ENCODE results near the gene ASB16.
A peak's percentile ranks its signal among the peaks of the same experiment; 100 is the strongest.

Gene ASB16

GRCh38 chr17:44210342-44211192, 40.1 kb downstream of the ASB16 start:
- peak; percentile 90 for DNase-seq (ENCODE audit: low spot score)

- no peak for DNase-seq (ENCODE audit: low spot score)
These were observed 41.1 kb downstream of the ASB16 start for GRCh38 chr17:44211281-44212265.

- no peak for DNase-seq (ENCODE audit: low spot score)
These were observed 42.3 kb downstream of the ASB16 start for GRCh38 chr17:44212507-44213402.

GRCh38 chr17:44213403-44214229, 43.1 kb downstream of the ASB16 start:
- no peak for DNase-seq (ENCODE audit: low spot score)

GRCh38 chr17:44214230-44214494, 43.7 kb downstream of the ASB16 start:
- DNase-seq (ENCODE audit: low spot score), result no peak

GRCh38 chr17:44214896-44215295, 44.4 kb downstream of the ASB16 start:
- no peak for DNase-seq (ENCODE audit: low spot score)

GRCh38 chr17:44216173-44216572, 45.7 kb downstream of the ASB16 start:
- no peak for DNase-seq (ENCODE audit: low spot score)

GRCh38 chr17:44216694-44217093, 46.2 kb downstream of the ASB16 start:
- no peak for DNase-seq (ENCODE audit: low spot score)

- no peak for DNase-seq (ENCODE audit: low spot score)
These were observed 47.3 kb downstream of the ASB16 start for GRCh38 chr17:44217738-44218343.

GRCh38 chr17:44218344-44219107, 48.0 kb downstream of the ASB16 start:
- DNase-seq (ENCODE audit: low spot score), result peak; percentile 91

GRCh38 chr17:44219108-44219615, 48.7 kb downstream of the ASB16 start:
- DNase-seq (ENCODE audit: low spot score), result peak; percentile 78

- DNase-seq (ENCODE audit: low spot score), result peak; percentile 90
These were observed 49.2 kb downstream of the ASB16 start, which contains the start of gene UBTF for GRCh38 chr17:44219616-44220212. Gene UBTF (minus strand): TSS chr17:44219675. CDS start chr17:44218229, 1,446 bp downstream.

- peak; percentile 79 for DNase-seq (ENCODE audit: low spot score)
These were observed 49.9 kb downstream of the ASB16 start for GRCh38 chr17:44220213-44221083.

GRCh38 chr17:44221084-44221861, 50.8 kb downstream of the ASB16 start:
- peak; percentile 92 for DNase-seq (ENCODE audit: low spot score)

GRCh38 chr17:44221862-44222111, 51.3 kb downstream of the ASB16 start:
- DNase-seq (ENCODE audit: low spot score), result no peak

- no peak for DNase-seq (ENCODE audit: low spot score)
These were observed 51.8 kb downstream of the ASB16 start for GRCh38 chr17:44222112-44222869.

GRCh38 chr17:44223541-44224071, 53.1 kb downstream of the ASB16 start:
- no peak for DNase-seq (ENCODE audit: low spot score)

All from left forelimb (tissue), 1 donor.